WTC11 (cell line): ENCODE measurements around the gene AUH. TPM values are rescaled to one million over a fixed set of nuclear protein-coding genes. Genes with fewer than 3 reads are reported as not detected.

Source experiments
- ATAC-seq: fragments of 200-7000 bp; cut with Tn5 transposase; 2 replicates; pipeline ENCODE4 v1.10.0; 2021; ENCODE audit warnings: mild to moderate bottlenecking, moderate library complexity
- CTCF ChIA-PET: fragments of 300-600 bp; sonication (Branson Sonifier 250); formaldehyde crosslinking; loops from one replicate; lab custom pipeline; 2021; ENCODE audit warnings: antibody characterized with exemption; lab: Charles Lee
- POLR2A ChIA-PET: fragments of 350-600 bp; sonication (Branson Sonifier 250); formaldehyde crosslinking; loops from one replicate; lab custom pipeline; 2021; ENCODE audit warnings: antibody characterized with exemption; lab: Charles Lee
- DNase-seq: peaks from one replicate; pipeline ENCODE4 v3.0.0; 2021; ENCODE audit warnings: low spot score
- H3K27ac Mint-ChIP-seq: 2 replicates; pipeline ENCODE4 v1.8.0; 2021; ENCODE audit warnings: mixed read lengths
- H3K27me3 Mint-ChIP-seq: 2 replicates; pipeline ENCODE4 v1.8.0; 2021; ENCODE audit warnings: low read depth, mild to moderate bottlenecking, moderate library complexity, mixed read lengths
- H3K36me3 Mint-ChIP-seq: 2 replicates; pipeline ENCODE4 v1.8.0; 2021; ENCODE audit warnings: mixed read lengths
- H3K4me1 Mint-ChIP-seq: 2 replicates; pipeline ENCODE4 v1.8.0; 2022; ENCODE audit warnings: mixed read lengths
- H3K4me3 Mint-ChIP-seq: 2 replicates; pipeline ENCODE4 v1.8.0; 2021; ENCODE audit warnings: mild to moderate bottlenecking, moderate library complexity, mixed read lengths
- H3K9me3 Mint-ChIP-seq: 2 replicates; pipeline ENCODE4 v1.8.0; 2021; ENCODE audit warnings: mixed read lengths
- CREB1 ChIP-seq: sonication (generic); formaldehyde crosslinking; IDR thresholded peaks from 2 replicates; pipeline ENCODE4 v1.8.0; 2023; ENCODE audit warnings: mild to moderate bottlenecking, missing genetic modification reagents
- CREM ChIP-seq: sonication (generic); formaldehyde crosslinking; IDR thresholded peaks from 2 replicates; pipeline ENCODE4 v1.8.1; 2022; ENCODE audit warnings: mild to moderate bottlenecking, missing genetic modification reagents, moderate library complexity
- FOXP1 ChIP-seq: sonication (generic); formaldehyde crosslinking; IDR thresholded peaks from 2 replicates; pipeline ENCODE4 v1.8.0; 2022; ENCODE audit warnings: missing genetic modification reagents, mild to moderate bottlenecking, moderate library complexity, borderline replicate concordance
- NFE2L1 ChIP-seq: sonication (generic); formaldehyde crosslinking; IDR thresholded peaks from 2 replicates; pipeline ENCODE4 v1.8.1; 2023; ENCODE audit warnings: missing genetic modification reagents
- NR1H2 ChIP-seq: sonication (generic); formaldehyde crosslinking; IDR thresholded peaks from 2 replicates; pipeline ENCODE4 v1.9.0; 2021; ENCODE audit warnings: mild to moderate bottlenecking, moderate library complexity, missing genetic modification reagents
- NR2C2 ChIP-seq: sonication (generic); formaldehyde crosslinking; IDR thresholded peaks from 2 replicates; pipeline ENCODE4 v1.8.0; 2022; ENCODE audit warnings: mild to moderate bottlenecking, missing genetic modification reagents
- NR3C1 ChIP-seq: sonication (generic); formaldehyde crosslinking; conservative IDR thresholded peaks from 2 replicates; pipeline ENCODE4 v1.8.1; 2023; ENCODE audit warnings: low read depth, mild to moderate bottlenecking, missing genetic modification reagents
- PRRX2 ChIP-seq: fragments of 250-450 bp; sonication (Bioruptor Pico); IDR thresholded peaks from 2 replicates; pipeline ENCODE4 v1.8.0; 2021; ENCODE audit warnings: mild to moderate bottlenecking
- RELA ChIP-seq: sonication (generic); formaldehyde crosslinking; IDR thresholded peaks from 2 replicates; pipeline ENCODE4 v1.8.1; 2022; ENCODE audit warnings: missing genetic modification reagents, mild to moderate bottlenecking, borderline replicate concordance
- SP1 ChIP-seq: sonication (generic); formaldehyde crosslinking; conservative IDR thresholded peaks from 2 replicates; pipeline ENCODE4 v1.8.1; 2022; ENCODE audit warnings: missing genetic modification reagents
- ZNF121 ChIP-seq: sonication (generic); formaldehyde crosslinking; IDR thresholded peaks from 2 replicates; pipeline ENCODE4 v1.8.0; 2023; ENCODE audit warnings: missing genetic modification reagents
- total RNA-seq: library from RNA; stranded (reverse); gene quantifications from 3 replicates; pipeline ENCODE4 v1.2.3, GENCODE V29; 2021
- TF ChIP-seq, protein P1 (sequence below): fragments of 250-450 bp; sonication (Bioruptor Pico); IDR thresholded peaks from 2 replicates; pipeline ENCODE4 v1.9.0; 2021; ENCODE audit warnings: mild to moderate bottlenecking
- TF ChIP-seq, protein P2 (sequence below): sonication (generic); formaldehyde crosslinking; IDR thresholded peaks from 2 replicates; pipeline ENCODE4 v1.8.0; 2022; ENCODE audit warnings: mild to moderate bottlenecking, missing genetic modification reagents
- TF ChIP-seq, protein P3 (sequence below): sonication (generic); formaldehyde crosslinking; IDR thresholded peaks from 2 replicates; pipeline ENCODE4 v1.8.0; 2022; ENCODE audit warnings: mild to moderate bottlenecking, missing genetic modification reagents
- TF ChIP-seq, protein P4 (sequence below): sonication (generic); formaldehyde crosslinking; IDR thresholded peaks from 2 replicates; pipeline ENCODE4 v1.8.0; 2023; ENCODE audit warnings: missing genetic modification reagents, mild to moderate bottlenecking, borderline replicate concordance
- TF ChIP-seq, protein P5 (sequence below): fragments of 250-450 bp; sonication (Bioruptor Pico); IDR thresholded peaks from 2 replicates; pipeline ENCODE4 v1.9.0; 2021; ENCODE audit warnings: mild to moderate bottlenecking
- TF ChIP-seq, protein P6 (sequence below): fragments of 250-450 bp; sonication (Bioruptor Pico); IDR thresholded peaks from 2 replicates; pipeline ENCODE4 v1.9.0; 2021; ENCODE audit warnings: moderate library complexity, mild to moderate bottlenecking, inconsistent platforms, borderline replicate concordance

The AUH gene
- total RNA-seq, 1 experiment from 2014 or later: 30.4 TPM

DNA sequence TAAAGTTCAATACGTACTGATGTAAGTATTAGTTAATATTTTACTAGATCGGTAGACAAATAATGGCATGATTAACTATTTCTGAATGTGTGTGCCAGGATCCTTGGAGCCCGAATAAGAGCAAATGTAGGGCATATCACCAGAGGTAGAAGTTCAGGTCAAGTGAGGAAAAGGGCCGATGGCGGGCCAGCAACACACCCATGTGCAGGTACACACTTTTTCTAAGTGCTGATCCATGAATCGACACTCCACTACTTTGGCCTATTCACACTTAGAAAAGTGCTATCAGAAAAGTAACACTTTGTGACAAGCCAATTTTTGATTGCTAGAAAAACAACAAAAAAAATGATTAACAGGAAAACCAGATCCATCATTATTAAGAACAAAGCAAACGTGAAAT, 150.3 kb downstream of the AUH start (continued):
- TF ChIP-seq, protein P1, sequence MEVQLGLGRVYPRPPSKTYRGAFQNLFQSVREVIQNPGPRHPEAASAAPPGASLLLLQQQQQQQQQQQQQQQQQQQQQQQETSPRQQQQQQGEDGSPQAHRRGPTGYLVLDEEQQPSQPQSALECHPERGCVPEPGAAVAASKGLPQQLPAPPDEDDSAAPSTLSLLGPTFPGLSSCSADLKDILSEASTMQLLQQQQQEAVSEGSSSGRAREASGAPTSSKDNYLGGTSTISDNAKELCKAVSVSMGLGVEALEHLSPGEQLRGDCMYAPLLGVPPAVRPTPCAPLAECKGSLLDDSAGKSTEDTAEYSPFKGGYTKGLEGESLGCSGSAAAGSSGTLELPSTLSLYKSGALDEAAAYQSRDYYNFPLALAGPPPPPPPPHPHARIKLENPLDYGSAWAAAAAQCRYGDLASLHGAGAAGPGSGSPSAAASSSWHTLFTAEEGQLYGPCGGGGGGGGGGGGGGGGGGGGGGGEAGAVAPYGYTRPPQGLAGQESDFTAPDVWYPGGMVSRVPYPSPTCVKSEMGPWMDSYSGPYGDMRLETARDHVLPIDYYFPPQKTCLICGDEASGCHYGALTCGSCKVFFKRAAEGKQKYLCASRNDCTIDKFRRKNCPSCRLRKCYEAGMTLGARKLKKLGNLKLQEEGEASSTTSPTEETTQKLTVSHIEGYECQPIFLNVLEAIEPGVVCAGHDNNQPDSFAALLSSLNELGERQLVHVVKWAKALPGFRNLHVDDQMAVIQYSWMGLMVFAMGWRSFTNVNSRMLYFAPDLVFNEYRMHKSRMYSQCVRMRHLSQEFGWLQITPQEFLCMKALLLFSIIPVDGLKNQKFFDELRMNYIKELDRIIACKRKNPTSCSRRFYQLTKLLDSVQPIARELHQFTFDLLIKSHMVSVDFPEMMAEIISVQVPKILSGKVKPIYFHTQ (CRISPR knock-in tag): no peak
- TF ChIP-seq CREM: no peak
- TF ChIP-seq, protein P2, sequence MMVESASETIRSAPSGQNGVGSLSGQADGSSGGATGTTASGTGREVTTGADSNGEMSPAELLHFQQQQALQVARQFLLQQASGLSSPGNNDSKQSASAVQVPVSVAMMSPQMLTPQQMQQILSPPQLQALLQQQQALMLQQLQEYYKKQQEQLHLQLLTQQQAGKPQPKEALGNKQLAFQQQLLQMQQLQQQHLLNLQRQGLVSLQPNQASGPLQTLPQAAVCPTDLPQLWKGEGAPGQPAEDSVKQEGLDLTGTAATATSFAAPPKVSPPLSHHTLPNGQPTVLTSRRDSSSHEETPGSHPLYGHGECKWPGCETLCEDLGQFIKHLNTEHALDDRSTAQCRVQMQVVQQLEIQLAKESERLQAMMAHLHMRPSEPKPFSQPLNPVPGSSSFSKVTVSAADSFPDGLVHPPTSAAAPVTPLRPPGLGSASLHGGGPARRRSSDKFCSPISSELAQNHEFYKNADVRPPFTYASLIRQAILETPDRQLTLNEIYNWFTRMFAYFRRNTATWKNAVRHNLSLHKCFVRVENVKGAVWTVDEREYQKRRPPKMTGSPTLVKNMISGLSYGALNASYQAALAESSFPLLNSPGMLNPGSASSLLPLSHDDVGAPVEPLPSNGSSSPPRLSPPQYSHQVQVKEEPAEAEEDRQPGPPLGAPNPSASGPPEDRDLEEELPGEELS (CRISPR knock-in tag): no peak
- TF ChIP-seq ZNF121 (CRISPR knock-in tag): no peak
- no peak for TF ChIP-seq SP1 (CRISPR knock-in tag)
- TF ChIP-seq NR1H2 (CRISPR knock-in tag): no peak
- TF ChIP-seq NR2C2 (CRISPR knock-in tag): no peak
- TF ChIP-seq FOXP1 (CRISPR knock-in tag): no peak
- TF ChIP-seq, protein P3, sequence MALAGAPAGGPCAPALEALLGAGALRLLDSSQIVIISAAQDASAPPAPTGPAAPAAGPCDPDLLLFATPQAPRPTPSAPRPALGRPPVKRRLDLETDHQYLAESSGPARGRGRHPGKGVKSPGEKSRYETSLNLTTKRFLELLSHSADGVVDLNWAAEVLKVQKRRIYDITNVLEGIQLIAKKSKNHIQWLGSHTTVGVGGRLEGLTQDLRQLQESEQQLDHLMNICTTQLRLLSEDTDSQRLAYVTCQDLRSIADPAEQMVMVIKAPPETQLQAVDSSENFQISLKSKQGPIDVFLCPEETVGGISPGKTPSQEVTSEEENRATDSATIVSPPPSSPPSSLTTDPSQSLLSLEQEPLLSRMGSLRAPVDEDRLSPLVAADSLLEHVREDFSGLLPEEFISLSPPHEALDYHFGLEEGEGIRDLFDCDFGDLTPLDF (CRISPR knock-in tag): no peak
- TF ChIP-seq, protein P4, sequence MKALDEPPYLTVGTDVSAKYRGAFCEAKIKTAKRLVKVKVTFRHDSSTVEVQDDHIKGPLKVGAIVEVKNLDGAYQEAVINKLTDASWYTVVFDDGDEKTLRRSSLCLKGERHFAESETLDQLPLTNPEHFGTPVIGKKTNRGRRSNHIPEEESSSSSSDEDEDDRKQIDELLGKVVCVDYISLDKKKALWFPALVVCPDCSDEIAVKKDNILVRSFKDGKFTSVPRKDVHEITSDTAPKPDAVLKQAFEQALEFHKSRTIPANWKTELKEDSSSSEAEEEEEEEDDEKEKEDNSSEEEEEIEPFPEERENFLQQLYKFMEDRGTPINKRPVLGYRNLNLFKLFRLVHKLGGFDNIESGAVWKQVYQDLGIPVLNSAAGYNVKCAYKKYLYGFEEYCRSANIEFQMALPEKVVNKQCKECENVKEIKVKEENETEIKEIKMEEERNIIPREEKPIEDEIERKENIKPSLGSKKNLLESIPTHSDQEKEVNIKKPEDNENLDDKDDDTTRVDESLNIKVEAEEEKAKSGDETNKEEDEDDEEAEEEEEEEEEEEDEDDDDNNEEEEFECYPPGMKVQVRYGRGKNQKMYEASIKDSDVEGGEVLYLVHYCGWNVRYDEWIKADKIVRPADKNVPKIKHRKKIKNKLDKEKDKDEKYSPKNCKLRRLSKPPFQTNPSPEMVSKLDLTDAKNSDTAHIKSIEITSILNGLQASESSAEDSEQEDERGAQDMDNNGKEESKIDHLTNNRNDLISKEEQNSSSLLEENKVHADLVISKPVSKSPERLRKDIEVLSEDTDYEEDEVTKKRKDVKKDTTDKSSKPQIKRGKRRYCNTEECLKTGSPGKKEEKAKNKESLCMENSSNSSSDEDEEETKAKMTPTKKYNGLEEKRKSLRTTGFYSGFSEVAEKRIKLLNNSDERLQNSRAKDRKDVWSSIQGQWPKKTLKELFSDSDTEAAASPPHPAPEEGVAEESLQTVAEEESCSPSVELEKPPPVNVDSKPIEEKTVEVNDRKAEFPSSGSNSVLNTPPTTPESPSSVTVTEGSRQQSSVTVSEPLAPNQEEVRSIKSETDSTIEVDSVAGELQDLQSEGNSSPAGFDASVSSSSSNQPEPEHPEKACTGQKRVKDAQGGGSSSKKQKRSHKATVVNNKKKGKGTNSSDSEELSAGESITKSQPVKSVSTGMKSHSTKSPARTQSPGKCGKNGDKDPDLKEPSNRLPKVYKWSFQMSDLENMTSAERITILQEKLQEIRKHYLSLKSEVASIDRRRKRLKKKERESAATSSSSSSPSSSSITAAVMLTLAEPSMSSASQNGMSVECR (CRISPR knock-in tag): no peak

DNA sequence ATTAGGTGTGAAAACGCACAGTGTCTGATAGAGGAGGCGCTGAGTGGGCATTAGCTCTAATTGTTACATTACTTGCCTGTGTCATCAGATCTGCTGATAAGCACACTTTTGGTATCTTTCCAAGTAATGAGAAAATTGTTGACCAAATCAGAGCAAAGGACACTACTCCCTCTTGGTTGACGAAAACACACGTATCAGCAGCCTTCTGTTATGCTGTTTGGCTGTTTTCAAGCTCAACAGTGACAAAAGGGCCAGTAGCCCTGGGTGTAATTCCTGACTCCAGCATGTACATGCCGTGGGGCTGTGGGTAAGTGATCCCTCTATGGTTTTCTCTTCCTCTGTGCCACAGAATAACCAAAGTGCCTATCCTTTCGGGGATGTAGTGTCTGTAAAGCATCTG, 151.4 kb downstream of the AUH start:
- Mint-ChIP-seq H3K27me3 (no peaks in the 10 kb centered on the region), H3K27ac (no peak overlapping the region), H3K4me3 (no peak overlapping the region), H3K9me3 (peaks cover 8% of the 10 kb centered on the region), H3K4me1 (peaks cover 16% of the 10 kb centered on the region; the same call in 1 of the 2 replicates), H3K36me3 (0 out of 2 replicates have a peak, but pooled peaks cover 9% of the 10 kb centered on the region)
- ATAC-seq: no peak
- TF ChIP-seq NFE2L1 (CRISPR knock-in tag) (no peak), CREB1 (CRISPR knock-in tag) (no peak), PRRX2 (CRISPR knock-in tag) (no peak), RELA (no peak), NR3C1 (CRISPR knock-in tag) (no peak)
- TF ChIP-seq, protein P5, sequence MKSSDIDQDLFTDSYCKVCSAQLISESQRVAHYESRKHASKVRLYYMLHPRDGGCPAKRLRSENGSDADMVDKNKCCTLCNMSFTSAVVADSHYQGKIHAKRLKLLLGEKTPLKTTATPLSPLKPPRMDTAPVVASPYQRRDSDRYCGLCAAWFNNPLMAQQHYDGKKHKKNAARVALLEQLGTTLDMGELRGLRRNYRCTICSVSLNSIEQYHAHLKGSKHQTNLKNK (CRISPR knock-in tag): no peak
- TF ChIP-seq, protein P6, sequence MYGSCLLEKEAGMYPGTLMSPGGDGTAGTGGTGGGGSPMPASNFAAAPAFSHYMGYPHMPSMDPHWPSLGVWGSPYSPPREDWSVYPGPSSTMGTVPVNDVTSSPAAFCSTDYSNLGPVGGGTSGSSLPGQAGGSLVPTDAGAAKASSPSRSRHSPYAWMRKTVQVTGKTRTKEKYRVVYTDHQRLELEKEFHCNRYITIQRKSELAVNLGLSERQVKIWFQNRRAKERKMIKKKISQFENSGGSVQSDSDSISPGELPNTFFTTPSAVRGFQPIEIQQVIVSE (CRISPR knock-in tag): no peak
- ChIA-PET POLR2A (no interaction called here), CTCF (no interaction called here)
- DNase-seq: no peak
